ENCODE measurements around the gene PTMA.
A peak's percentile ranks its signal among the peaks of the same experiment; 100 is the strongest.

PTMA gene

DNA sequence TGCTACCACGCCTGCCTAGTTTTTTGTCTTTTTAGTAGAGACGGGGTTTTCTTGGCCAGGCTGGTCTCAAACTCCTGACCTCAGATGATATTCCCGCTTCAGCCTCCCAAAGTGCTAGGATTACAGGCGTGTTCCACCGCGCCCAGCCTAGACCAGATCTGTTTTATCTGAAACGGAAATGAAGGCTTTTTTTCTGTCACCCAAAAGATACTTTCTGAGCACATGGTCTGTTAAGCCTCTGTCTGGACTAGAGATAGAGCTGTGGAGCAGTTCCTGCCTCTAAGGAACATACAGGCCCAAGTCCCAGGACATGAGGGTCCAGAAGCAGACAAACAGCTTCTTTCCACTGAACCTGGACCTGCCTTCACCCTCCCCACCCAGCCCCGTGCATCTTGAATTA is 43.6 kb upstream of the PTMA start:
- Histone ChIP-seq H3K4me2 (peak overlapping the region; percentile 87 to 99 (median 94); a peak in 21 of 22 replicates), H3K36me3 (no peaks in the 10 kb centered on the region), H3K27ac (peak overlapping the region; percentile 90 to 99 (median 95)), H3K9me3 (replicated peaks in 1 of 11) (peaks cover 0 to 12% (median under 1%) of the 10 kb centered on the region in 11 experiments; a peak in 7 of 22 replicates), H3K9ac (peak overlapping the region; percentile 80 to 96 (median 88); a peak in 21 of 22 replicates), H3K27me3 (no peaks in the 10 kb centered on the region), H4K20me1 (no peaks in the 10 kb centered on the region), H3K4me1 (peaks cover 77 to 94% (median 86%) of the 10 kb centered on the region in 10 experiments), H3K4me3 (no peak overlapping the region)
- TF ChIP-seq Cebpa-rat (IDR thresholded peaks at IDR 0.05) = no peak

DNA sequence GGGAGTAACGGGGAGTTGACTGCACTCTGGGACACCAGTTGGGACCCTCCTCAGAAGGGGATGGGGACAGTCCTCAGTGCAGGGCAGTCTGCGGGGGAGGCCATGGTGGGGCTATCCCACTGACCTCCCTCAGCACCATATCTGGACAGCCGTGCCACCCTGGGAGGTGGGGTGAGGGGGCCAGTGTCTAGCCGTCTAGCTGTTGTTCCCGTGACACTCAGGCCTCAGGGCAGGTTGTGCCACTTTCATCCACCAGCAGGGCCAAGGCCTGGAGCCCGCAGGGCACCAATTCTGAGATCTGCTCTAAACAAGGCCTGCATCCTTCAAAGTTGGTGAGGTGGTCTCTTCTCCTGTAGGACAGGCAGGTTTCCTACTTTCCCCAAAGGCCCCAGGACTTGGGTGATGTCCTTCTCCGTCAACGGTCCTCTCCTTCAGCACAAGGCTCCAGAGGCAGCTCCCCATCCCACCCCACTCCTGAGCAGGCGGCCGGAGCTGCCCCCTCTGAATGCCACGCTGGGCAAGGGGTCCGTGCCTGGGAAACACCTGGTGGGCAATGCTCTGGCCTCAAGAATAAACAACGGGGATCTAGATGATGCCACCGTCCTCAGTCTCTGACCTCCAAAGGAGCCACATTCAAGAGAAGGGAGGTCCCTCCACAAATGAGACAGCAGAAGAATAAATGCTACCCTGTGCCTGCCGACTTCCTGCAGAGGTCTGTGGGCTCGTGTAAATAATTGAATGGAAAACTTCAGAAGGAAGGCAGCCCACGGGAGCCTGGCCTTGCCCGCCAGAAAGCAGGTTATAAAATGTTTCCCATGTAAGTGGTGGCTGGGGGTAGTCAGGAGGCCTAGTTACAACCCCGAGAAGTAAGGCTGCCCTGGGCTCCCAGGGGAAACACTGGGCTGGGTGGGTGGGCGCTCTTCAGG is 42.8 kb upstream of the PTMA start:
- peak overlapping the region; percentile 87 to 99 (median 94) for H3K4me2 ChIP-seq
- peaks cover 85 to 97% (median 92%) of the 10 kb centered on the region in 10 experiments for H3K4me1 ChIP-seq
- H3K9me3 ChIP-seq (replicated peaks in 1 of 11) = peaks cover 0 to 6% (median 0%) of the 10 kb centered on the region in 11 experiments; a peak in 1 of 22 replicates
- peak overlapping the region; percentile 43 to 73 (median 58); a peak in 19 of 20 replicates for H3K4me3 ChIP-seq
- H4K20me1 ChIP-seq = no peaks in the 10 kb centered on the region
- H3K36me3 ChIP-seq = no peaks in the 10 kb centered on the region
- H3K9ac ChIP-seq = peak overlapping the region; percentile 80 to 96 (median 88)
- peak overlapping the region; percentile 90 to 99 (median 95) for H3K27ac ChIP-seq
- no peak for TF ChIP-seq Cebpa-rat (IDR thresholded peaks at IDR 0.05)
- no peaks in the 10 kb centered on the region for H3K27me3 ChIP-seq

DNA sequence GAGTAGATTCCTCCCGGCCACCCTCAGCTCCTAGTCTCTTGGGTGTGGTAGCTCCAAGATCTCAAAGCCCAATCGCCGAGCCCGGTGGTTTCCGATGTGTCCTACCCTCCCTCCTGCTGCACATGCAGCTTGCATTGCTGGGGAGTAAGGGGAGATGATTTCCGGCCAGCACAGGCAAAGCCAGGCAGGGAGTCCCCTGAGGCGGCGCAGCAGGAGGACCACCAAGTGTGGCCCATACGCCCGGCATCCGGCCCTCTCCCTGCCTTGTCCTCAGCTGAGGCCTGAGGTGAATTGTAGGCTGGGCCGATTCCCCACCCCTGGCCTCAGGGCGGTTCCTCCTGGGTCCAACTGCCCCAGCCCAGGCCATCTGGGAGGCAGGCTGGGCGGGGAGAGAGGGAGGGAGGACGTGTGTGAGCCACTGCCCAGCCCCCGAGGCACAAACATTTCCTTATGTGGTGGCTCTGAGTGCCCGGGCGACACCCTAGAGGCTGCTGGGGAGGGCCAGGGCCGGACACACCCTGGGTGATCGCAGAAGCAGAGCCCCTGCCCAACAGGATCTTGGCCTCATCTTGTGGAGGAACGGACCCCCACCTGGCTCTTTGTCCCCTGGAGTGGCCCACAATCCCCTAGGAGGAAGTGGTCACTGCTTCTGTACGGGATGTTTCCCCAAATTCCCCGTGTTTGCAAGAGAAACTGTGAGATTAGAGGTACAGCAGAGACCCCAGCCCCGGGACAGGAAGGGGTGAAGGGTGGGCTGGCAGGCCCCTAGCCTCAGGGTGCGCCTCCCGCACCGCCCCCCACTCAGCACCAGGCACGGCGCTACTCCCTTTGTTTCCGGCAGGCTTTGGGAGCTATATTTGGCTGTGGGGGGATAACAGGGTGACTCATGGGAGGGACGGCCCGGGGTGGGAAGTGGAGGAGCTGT is 41.9 kb upstream of the PTMA start:
- Histone ChIP-seq H3K36me3 (no peaks in the 10 kb centered on the region), H3K4me3 (peak overlapping the region; percentile 43 to 73 (median 58)), H3K4me2 (peak overlapping the region; percentile 87 to 99 (median 94)), H3K27ac (peak overlapping the region; percentile 90 to 99 (median 95)), H3K9ac (peak overlapping the region; percentile 80 to 96 (median 88)), H4K20me1 (no peaks in the 10 kb centered on the region), H3K9me3 (replicated peaks in 1 of 11) (peaks cover 0 to 6% (median 0%) of the 10 kb centered on the region in 11 experiments; a peak in 1 of 22 replicates), H3K4me1 (peaks cover 85 to 97% (median 92%) of the 10 kb centered on the region in 10 experiments), H3K27me3 (no peaks in the 10 kb centered on the region)
- TF ChIP-seq Cebpa-rat (IDR thresholded peaks at IDR 0.05) = no peak

DNA sequence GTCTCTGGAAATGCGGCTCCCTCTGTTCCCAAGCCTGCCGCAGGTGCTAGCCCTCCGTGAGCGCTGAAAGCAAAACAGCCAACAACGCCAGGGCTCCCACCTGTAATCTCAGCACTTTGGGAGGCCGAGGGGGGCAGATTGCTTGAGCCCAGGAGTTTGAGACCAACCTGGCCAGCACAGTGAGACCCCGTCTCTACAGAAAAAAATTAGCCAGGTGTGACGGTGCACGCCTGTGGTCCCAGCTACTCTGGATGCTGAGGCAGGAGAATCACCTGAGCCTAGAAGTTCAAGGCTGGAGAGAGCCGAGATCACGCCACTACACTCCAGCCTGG is 41.3 kb upstream of the PTMA start:
- Histone ChIP-seq H3K27ac (peak overlapping the region; percentile 90 to 99 (median 95)), H3K9ac (peak overlapping the region; percentile 80 to 96 (median 88)), H3K4me2 (peak overlapping the region; percentile 87 to 99 (median 94)), H3K4me1 (peaks cover 86 to 97% (median 93%) of the 10 kb centered on the region in 10 experiments), H3K9me3 (replicated peaks in 1 of 11) (peaks cover 0 to 6% (median 0%) of the 10 kb centered on the region in 11 experiments; a peak in 1 of 22 replicates), H3K36me3 (no peaks in the 10 kb centered on the region), H3K27me3 (no peaks in the 10 kb centered on the region), H4K20me1 (no peaks in the 10 kb centered on the region), H3K4me3 (peak overlapping the region; percentile 43 to 73 (median 58))
- TF ChIP-seq Cebpa-rat (IDR thresholded peaks at IDR 0.05) = no peak

DNA sequence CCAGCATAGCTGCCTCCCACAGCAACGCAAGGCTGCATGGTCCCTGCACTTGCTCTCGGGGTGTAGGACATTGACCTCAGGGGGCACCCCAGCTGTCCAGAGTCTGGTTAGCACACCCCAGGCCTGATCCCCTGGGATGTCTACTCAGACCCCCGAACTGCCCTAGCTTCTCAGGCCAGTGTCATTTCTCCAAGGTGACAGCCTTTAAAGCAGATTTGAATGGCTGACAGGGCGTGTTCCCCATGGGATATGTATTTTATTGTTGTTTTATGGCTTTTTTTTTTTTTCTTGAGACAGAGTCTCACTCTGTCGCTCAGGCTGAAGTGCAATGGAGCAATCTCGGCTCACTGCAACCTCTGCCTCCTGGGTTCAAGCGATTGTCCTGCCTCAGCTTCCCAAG is 40.8 kb upstream of the PTMA start:
- Histone ChIP-seq H3K4me1 (peaks cover 89 to 100% (median 96%) of the 10 kb centered on the region in 10 experiments), H4K20me1 (no peaks in the 10 kb centered on the region), H3K4me3 (peak overlapping the region; percentile 43 to 73 (median 58); a peak in 17 of 20 replicates), H3K9me3 (replicated peaks in 1 of 11) (peaks cover 0 to 6% (median 0%) of the 10 kb centered on the region in 11 experiments; a peak in 1 of 22 replicates), H3K27me3 (no peaks in the 10 kb centered on the region), H3K36me3 (no peaks in the 10 kb centered on the region), H3K27ac (peak overlapping the region; percentile 90 to 99 (median 95)), H3K9ac (peak overlapping the region; percentile 80 to 96 (median 88)), H3K4me2 (peak overlapping the region; percentile 87 to 99 (median 94))
- TF ChIP-seq Cebpa-rat (IDR thresholded peaks at IDR 0.05) = no peak

DNA sequence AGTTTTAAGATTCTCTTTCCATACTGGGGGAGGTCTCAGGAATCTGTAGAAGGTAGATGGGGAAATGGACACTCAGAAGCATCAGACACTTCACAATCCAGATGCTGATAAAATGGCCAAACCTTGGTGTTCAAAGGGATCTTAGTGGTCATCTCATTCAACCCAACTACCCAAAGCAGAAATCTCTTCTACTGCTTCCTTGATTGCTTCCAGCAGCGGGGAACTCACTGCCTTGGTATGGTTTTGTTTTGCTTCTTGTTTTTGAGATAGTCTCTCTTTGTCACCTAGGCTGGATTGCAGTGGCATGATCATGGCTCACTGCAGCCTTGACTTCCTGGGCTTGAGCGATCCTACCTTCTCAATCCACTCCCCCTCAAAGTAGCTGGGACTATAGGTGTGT is 39.3 kb upstream of the PTMA start:
- Histone ChIP-seq H3K9ac (0 out of 22 replicates have a peak overlapping the region, but pooled peaks of 1 of the 11 experiments have one; percentile 45), H3K4me2 (peak overlapping the region; percentile 10 to 99 (median 98); a peak in 12 of 22 replicates), H3K27me3 (no peaks in the 10 kb centered on the region), H4K20me1 (no peaks in the 10 kb centered on the region), H3K4me1 (peaks cover 89 to 100% (median 96%) of the 10 kb centered on the region in 10 experiments), H3K4me3 (no peak overlapping the region), H3K27ac (peak overlapping the region in 6 of 11 experiments; percentile 93 to 99 (median 95); a peak in 9 of 22 replicates), H3K9me3 (replicated peaks in 1 of 11) (no peaks in the 10 kb centered on the region), H3K36me3 (no peaks in the 10 kb centered on the region)
- TF ChIP-seq Cebpa-rat (IDR thresholded peaks at IDR 0.05) = no peak

DNA sequence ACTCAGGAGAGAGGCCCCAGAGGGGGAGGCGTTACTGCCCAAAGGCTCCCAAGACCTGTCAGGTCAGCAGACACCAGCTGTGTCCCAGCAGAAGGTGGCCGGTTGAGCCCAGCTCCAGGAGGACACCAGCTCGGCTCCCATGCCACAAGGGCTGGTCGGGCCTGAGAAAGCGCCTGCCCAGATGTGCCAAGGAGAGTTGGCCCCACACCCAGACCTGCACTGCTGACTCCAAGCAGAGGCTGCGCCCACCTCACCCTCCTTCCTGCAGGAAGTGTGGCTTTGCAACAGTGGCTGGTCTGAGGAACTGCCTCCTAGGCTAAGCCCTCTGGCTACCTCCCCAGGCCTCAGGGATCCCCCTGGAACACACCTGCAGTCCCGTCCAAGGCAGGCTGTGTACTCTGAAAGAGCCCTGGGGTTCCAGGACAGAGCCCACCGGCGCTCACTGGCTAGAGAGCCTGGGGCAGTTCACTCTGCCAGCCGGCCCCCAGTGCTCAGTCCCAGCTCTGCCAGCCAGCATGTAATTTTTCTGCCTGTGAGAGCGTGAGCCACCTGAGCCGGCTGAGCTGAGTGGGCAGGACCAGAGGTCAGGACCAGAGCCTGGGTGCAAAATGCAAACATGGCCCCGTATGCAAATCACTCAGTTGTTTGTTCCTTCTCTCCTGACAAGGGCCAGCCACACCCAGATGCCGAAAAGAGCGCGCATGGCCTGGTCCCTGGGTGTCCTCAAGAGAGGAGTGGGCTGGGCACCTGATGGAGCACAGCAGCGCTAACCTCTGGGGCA is 36.9 kb upstream of the PTMA start:
- Histone ChIP-seq H3K4me3 (peak overlapping the region; percentile 9 to 62 (median 46); a peak in 17 of 20 replicates), H3K36me3 (no peaks in the 10 kb centered on the region), H3K27ac (peak overlapping the region; percentile 83 to 99 (median 94); a peak in 21 of 22 replicates), H4K20me1 (no peaks in the 10 kb centered on the region), H3K4me2 (peak overlapping the region; percentile 92 to 99 (median 97)), H3K4me1 (peaks cover 95 to 100% (median 99%) of the 10 kb centered on the region in 10 experiments), H3K27me3 (no peaks in the 10 kb centered on the region), H3K9ac (peak overlapping the region; percentile 78 to 91 (median 84); a peak in 21 of 22 replicates), H3K9me3 (replicated peaks in 1 of 11) (no peaks in the 10 kb centered on the region)
- no peak for TF ChIP-seq Cebpa-rat (IDR thresholded peaks at IDR 0.05)
